Endothelial cell of umbilical vein (primary cell): ENCODE data around the gene MRTO4.

Source experiments
- GATA2 ChIP-seq: IDR thresholded peaks from 2 replicates; pipeline ENCODE4 v1.7.0; 2011; ENCODE audit warnings: low read depth, mild to moderate bottlenecking, moderate library complexity, mixed read lengths, low read length; ENCODE audit not compliant: insufficient read length, insufficient read depth
- POLR2A ChIP-seq: IDR thresholded peaks from 2 replicates; pipeline ENCODE4 v1.6.1; 2012; ENCODE audit warnings: low read depth, mild to moderate bottlenecking, control low read depth, low read length
- TF ChIP-seq, protein P1 (sequence below), 2 donors: IDR thresholded peaks; 1 replicate in 1 of 2; 2 replicates in 1 of 2; pipeline ENCODE4 v1.5.1; 2011; ENCODE audit warnings: low read length in 2 of 2, mild to moderate bottlenecking in 2 of 2, moderate library complexity in 2 of 2, control low read depth in 1 of 2, inconsistent platforms in 1 of 2, low read depth in 1 of 2; ENCODE audit not compliant: insufficient read depth in 1 of 2; ENCODE audit errors: extremely low read depth in 1 of 2
- TF ChIP-seq, protein P2 (sequence below): IDR thresholded peaks from 2 replicates; pipeline ENCODE4 v1.6.1; 2011; ENCODE audit not compliant: insufficient read depth, insufficient read length

DNA sequence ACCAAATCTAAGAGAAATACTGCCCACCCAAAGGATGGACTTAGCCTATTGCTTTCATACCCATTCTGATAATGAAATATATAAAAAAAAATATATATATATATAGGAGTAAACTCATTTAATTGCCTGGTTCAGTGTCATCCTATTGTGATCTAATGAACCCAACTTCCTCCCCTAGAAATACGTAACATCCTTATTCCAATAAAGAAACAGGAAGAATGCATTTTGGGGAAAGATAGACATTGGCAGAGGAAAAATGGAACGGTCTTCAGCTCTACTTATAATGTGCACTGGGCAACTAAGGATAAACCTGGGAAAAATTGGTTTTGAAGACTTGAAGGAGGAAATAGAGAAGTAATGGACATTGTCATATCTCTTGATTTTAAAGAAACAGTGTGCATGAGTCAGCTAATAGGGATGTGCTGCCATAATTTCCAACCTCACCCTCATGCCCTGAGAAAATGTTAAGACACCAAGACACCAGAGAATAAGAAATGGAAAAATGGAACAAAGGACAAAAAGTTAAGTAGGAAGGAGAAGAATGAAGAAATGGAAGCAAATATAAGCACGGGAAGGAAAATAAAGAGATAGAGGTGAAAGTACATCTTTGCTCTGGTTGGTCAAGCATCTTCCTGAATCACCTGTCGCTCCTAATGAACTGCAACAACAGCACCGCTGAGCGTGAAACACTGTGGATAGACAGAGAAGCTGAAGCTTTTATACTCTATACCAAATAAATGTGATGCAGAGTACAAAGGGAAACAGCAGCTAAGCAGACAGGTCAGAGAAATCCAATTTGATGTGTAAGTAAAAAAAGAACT, 46.9 kb upstream of the MRTO4 start:
- TF ChIP-seq POLR2A (no peak), GATA2 (no peak)
- TF ChIP-seq, protein P1, sequence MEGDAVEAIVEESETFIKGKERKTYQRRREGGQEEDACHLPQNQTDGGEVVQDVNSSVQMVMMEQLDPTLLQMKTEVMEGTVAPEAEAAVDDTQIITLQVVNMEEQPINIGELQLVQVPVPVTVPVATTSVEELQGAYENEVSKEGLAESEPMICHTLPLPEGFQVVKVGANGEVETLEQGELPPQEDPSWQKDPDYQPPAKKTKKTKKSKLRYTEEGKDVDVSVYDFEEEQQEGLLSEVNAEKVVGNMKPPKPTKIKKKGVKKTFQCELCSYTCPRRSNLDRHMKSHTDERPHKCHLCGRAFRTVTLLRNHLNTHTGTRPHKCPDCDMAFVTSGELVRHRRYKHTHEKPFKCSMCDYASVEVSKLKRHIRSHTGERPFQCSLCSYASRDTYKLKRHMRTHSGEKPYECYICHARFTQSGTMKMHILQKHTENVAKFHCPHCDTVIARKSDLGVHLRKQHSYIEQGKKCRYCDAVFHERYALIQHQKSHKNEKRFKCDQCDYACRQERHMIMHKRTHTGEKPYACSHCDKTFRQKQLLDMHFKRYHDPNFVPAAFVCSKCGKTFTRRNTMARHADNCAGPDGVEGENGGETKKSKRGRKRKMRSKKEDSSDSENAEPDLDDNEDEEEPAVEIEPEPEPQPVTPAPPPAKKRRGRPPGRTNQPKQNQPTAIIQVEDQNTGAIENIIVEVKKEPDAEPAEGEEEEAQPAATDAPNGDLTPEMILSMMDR (IDR thresholded peaks at IDR 0.05; ENCODE audit: extremely low read depth in 1 of 2, insufficient read depth in 1 of 2, low read depth in 1 of 2, low read length in 2 of 2) = no peak
- TF ChIP-seq, protein P2, sequence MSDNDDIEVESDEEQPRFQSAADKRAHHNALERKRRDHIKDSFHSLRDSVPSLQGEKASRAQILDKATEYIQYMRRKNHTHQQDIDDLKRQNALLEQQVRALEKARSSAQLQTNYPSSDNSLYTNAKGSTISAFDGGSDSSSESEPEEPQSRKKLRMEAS = no peak
